Mesenchymal stem cell (in vitro differentiated cells and primary cell): Measurements from ENCODE around the gene STAM. TPM values are rescaled to one million over a fixed set of nuclear protein-coding genes. Genes with fewer than 3 reads are reported as not detected.

Experiments used
- DNase-seq: peaks from one replicate; pipeline ENCODE4 v3.0.0-alpha.2; 2013
- H2AFZ ChIP-seq: one replicate; pipeline ENCODE4 v1.6.1; 2013; ENCODE audit warnings: low read depth, mild to moderate bottlenecking, control low read depth, inconsistent platforms, low read length, moderate library complexity
- H2AK5ac ChIP-seq: 2 replicates; pipeline ENCODE4 v1.6.1; 2013; ENCODE audit warnings: low read length, moderate library complexity, mild to moderate bottlenecking, inconsistent platforms; ENCODE audit not compliant: severe bottlenecking
- H2BK120ac ChIP-seq: one replicate; pipeline ENCODE4 v1.6.1; 2013; ENCODE audit warnings: low read depth, mild to moderate bottlenecking, inconsistent platforms, low read length, moderate library complexity
- H2BK12ac ChIP-seq, 2 experiments: one replicate each; pipeline ENCODE4 v1.6.1; 2013; ENCODE audit warnings: inconsistent platforms in 2 of 2, low read length in 2 of 2, mild to moderate bottlenecking in 2 of 2, moderate library complexity in 2 of 2, control low read depth in 1 of 2
- H2BK15ac ChIP-seq: one replicate; pipeline ENCODE4 v1.6.1; 2013; ENCODE audit warnings: mild to moderate bottlenecking, low read depth, inconsistent platforms; ENCODE audit not compliant: poor library complexity, severe bottlenecking
- H2BK5ac ChIP-seq: 2 replicates; pipeline ENCODE4 v1.6.1; 2013; ENCODE audit warnings: low read depth, mild to moderate bottlenecking, low read length, control low read depth, inconsistent platforms; ENCODE audit not compliant: poor library complexity, severe bottlenecking
- H3K14ac ChIP-seq, 2 experiments: one replicate each; pipeline ENCODE4 v1.6.1; 2013; ENCODE audit warnings: inconsistent platforms in 2 of 2, low read length in 2 of 2, control low read depth in 1 of 2, mild to moderate bottlenecking in 1 of 2, moderate library complexity in 1 of 2
- H3K18ac ChIP-seq, 2 experiments: one replicate each; pipeline ENCODE4 v1.6.1; 2013; ENCODE audit warnings: inconsistent platforms in 2 of 2, low read length in 2 of 2, control low read depth in 1 of 2, low read depth in 1 of 2, mild to moderate bottlenecking in 1 of 2
- H3K23ac ChIP-seq, 2 experiments: one replicate each; pipeline ENCODE4 v1.6.1; 2013; ENCODE audit warnings: inconsistent platforms in 2 of 2, low read length in 2 of 2, mild to moderate bottlenecking in 2 of 2, moderate library complexity in 2 of 2, control low read depth in 1 of 2
- H3K27ac ChIP-seq: 2 replicates; pipeline ENCODE4 v1.5.1; 2013; ENCODE audit warnings: mild to moderate bottlenecking, moderate library complexity, low read length, control low read depth, inconsistent platforms; ENCODE audit not compliant: poor library complexity, severe bottlenecking
- H3K27me3 ChIP-seq, 2 experiments: 2 replicates each; pipeline versions ENCODE4 v1.6.1 to v1.7.0; 2013; ENCODE audit warnings: low read length in 2 of 2, mild to moderate bottlenecking in 2 of 2, moderate library complexity in 2 of 2, control low read depth in 1 of 2, inconsistent platforms in 1 of 2; ENCODE audit not compliant: control insufficient read depth in 1 of 2, insufficient read depth in 1 of 2
- H3K36me3 ChIP-seq, 2 experiments: 2 replicates each; pipeline versions ENCODE4 v1.6.1 to v1.7.0; 2013; ENCODE audit warnings: low read length in 2 of 2, control low read depth in 1 of 2, inconsistent platforms in 1 of 2, low read depth in 1 of 2, mild to moderate bottlenecking in 1 of 2; ENCODE audit not compliant: insufficient read depth in 2 of 2, control insufficient read depth in 1 of 2
- H3K4ac ChIP-seq, 2 experiments: one replicate each; pipeline ENCODE4 v1.6.1; 2013; ENCODE audit warnings: inconsistent platforms in 2 of 2, low read length in 2 of 2, mild to moderate bottlenecking in 2 of 2, moderate library complexity in 2 of 2, control low read depth in 1 of 2, low read depth in 1 of 2
- H3K4me1 ChIP-seq: 2 replicates; pipeline ENCODE4 v1.6.1; 2013; ENCODE audit warnings: low read depth, low read length, control low read depth; ENCODE audit not compliant: control insufficient read depth, insufficient read depth
- H3K4me2 ChIP-seq: 2 replicates; pipeline ENCODE4 v1.6.1; 2013; ENCODE audit warnings: low read length, mild to moderate bottlenecking, inconsistent platforms; ENCODE audit not compliant: poor library complexity, severe bottlenecking
- H3K4me3 ChIP-seq, 2 experiments: 2 replicates each; pipeline versions ENCODE4 v1.5.1 to v1.7.0; 2013; ENCODE audit warnings: low read length in 2 of 2, mild to moderate bottlenecking in 2 of 2, control low read depth in 1 of 2, low read depth in 1 of 2; ENCODE audit not compliant: insufficient read depth in 1 of 2
- H3K79me1 ChIP-seq: replicated peaks from 2 replicates; pipeline ENCODE4 v1.6.1; 2013; ENCODE audit warnings: mild to moderate bottlenecking, control low read depth, low read length, inconsistent platforms; ENCODE audit not compliant: poor library complexity, severe bottlenecking
- H3K9ac ChIP-seq: 2 replicates; pipeline ENCODE4 v1.7.0; 2013; ENCODE audit warnings: mild to moderate bottlenecking, low read length, moderate library complexity
- H3K9me3 ChIP-seq: 2 replicates; pipeline ENCODE4 v1.7.0; 2013; ENCODE audit warnings: mild to moderate bottlenecking, low read length; ENCODE audit not compliant: control insufficient read depth
- H4K8ac ChIP-seq: one replicate; pipeline ENCODE4 v1.6.1; 2013; ENCODE audit warnings: inconsistent platforms, mild to moderate bottlenecking, low read length, moderate library complexity
- H4K91ac ChIP-seq: one replicate; pipeline ENCODE4 v1.6.1; 2013; ENCODE audit warnings: mild to moderate bottlenecking, low read length, inconsistent platforms
- WGBS: methylation state at CpG from one replicate; pipeline ENCODE4 v1.1.7; 2013; ENCODE audit warnings: mixed read lengths; 5-methylcytosine and 5-hydroxymethylcytosine counted together
- polyA plus RNA-seq, 2 experiments: library from polyadenylated mRNA; stranded (reverse); fragments of 200-250 nt; gene quantifications; one replicate each; pipeline ENCODE4 v1.2.3, GENCODE V29; 2013

Gene STAM
- polyA plus RNA-seq (2013, experiment 1 of 2), result 27.5 TPM
- polyA plus RNA-seq (2013, experiment 2 of 2), result 26.7 TPM

DNA sequence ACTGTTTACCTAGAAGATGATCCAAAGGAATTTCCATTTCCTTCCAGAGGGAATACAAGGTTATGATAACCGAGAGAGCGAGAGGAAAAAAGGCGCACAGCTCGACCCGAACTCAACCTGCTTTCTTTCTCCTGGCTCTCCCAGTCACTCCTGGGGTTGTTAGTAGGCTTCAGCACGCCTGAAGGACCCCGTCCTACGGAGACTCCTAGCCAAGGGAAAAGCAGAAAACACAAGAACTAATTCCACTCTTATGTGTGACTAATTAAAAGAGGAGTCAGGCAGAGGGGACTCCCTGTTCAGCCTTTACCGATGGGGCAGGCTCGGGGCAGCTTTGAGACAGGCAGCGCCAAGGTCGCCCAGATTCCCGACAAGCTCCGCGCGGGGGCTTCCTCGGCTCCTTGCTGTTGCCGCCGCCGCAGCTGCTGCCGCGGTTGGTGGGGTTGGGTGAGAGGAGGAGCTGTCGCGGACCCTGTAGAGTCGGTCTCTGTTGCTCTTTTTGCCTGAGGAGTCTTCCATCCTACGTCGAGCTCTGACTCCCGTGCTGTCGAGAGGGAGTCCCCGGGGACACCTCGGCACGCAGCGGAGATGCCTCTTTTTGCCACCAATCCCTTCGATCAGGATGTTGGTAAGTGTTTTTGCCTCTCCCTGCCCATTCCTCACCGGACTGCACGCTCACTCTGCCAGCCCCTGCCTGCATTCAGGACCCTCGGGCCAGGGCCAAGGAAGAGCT lies at the start of gene STAM:
STAM (plus strand) TSS at position 397 of the 730 bp plus-strand sequence; CDS start at position 586, 189 bp downstream.
- H3K14ac ChIP-seq, result peak within 1 kb of the TSS in 1 of 2 experiments; percentile 82
- peaks cover 4% of the 10 kb centered on the region for H3K79me1 ChIP-seq
- peak within 1 kb of the TSS; percentile 96 for H3K27ac ChIP-seq
- H3K36me3 ChIP-seq, result peaks cover 0 to 4% of the 10 kb centered on the region in 2 experiments
- H2BK15ac ChIP-seq, result no peak within 1 kb of the TSS
- peak within 1 kb of the TSS; percentile 55 to 75 for H3K18ac ChIP-seq
- H3K27me3 ChIP-seq, result no peaks in the 10 kb centered on the region
- no peaks in the 10 kb centered on the region for H3K9me3 ChIP-seq
- H2AFZ ChIP-seq, result peak within 1 kb of the TSS; percentile 66
- under 1% methylated on average over 34 of the region's 37 CpGs for WGBS
- H2AK5ac ChIP-seq, result no peak within 1 kb of the TSS
- peak within 1 kb of the TSS; percentile 62 for H4K8ac ChIP-seq
- peak within 1 kb of the TSS in 1 of 2 experiments; percentile 61 for H2BK12ac ChIP-seq
- H3K23ac ChIP-seq, result peak within 1 kb of the TSS in 1 of 2 experiments; percentile 37
- H4K91ac ChIP-seq, result peak within 1 kb of the TSS; percentile 73
- H2BK120ac ChIP-seq, result peak within 1 kb of the TSS; percentile 56
- peak; percentile 96 for DNase-seq
- peak within 1 kb of the TSS; percentile 99 for H3K9ac ChIP-seq
- H3K4me3 ChIP-seq, result peak within 1 kb of the TSS; percentile 88 to 96
- peaks cover 4% of the 10 kb centered on the region for H3K4me1 ChIP-seq
- H3K4me2 ChIP-seq, result peak within 1 kb of the TSS; percentile 76
- H3K4ac ChIP-seq, result peak within 1 kb of the TSS; percentile 7 to 62
- peak within 1 kb of the TSS; percentile 97 for H2BK5ac ChIP-seq

- H4K8ac ChIP-seq, result no peak overlapping the region
These were observed 46.6 kb upstream of the STAM start for GRCh38 chr10:17597386-17597785.

DNA sequence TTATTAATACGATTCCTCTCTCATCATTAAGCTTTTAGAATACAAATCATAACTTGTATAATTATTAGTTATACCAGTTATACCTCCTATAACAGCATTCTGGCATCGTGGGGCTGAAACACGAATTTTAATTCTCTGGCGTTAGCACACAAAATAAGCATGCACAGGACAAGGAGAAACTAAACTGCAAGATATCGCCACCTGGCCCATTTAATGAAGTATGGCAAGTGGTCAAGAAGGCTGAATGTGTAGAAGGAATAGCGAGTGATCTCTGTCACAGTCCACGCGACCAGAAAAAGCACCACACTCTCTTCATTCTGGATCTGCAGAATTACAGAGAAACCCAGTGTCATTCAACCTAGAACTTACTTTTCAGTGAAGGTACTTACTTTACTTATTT lies 44.9 kb upstream of the STAM start:
- H3K36me3 ChIP-seq, result peaks cover 0 to 2% of the 10 kb centered on the region in 2 experiments
- no peak overlapping the region for H3K4ac ChIP-seq
- no peak overlapping the region for H2BK120ac ChIP-seq
- H3K4me2 ChIP-seq, result no peak overlapping the region
- H2BK12ac ChIP-seq, result no peak overlapping the region
- no peak overlapping the region for H3K23ac ChIP-seq
- H3K27me3 ChIP-seq, result no peaks in the 10 kb centered on the region
- no peak overlapping the region for H2AFZ ChIP-seq
- H3K9me3 ChIP-seq, result no peaks in the 10 kb centered on the region
- peaks cover 4% of the 10 kb centered on the region for H3K79me1 ChIP-seq
- no peak overlapping the region for H3K9ac ChIP-seq
- no peak overlapping the region for H3K4me3 ChIP-seq
- no peak overlapping the region for H4K91ac ChIP-seq
- H2BK5ac ChIP-seq, result no peak overlapping the region
- DNase-seq, result peak; percentile 36
- H4K8ac ChIP-seq, result no peak overlapping the region
- H3K4me1 ChIP-seq, result no peaks in the 10 kb centered on the region
- H3K14ac ChIP-seq, result no peak overlapping the region
- no peak overlapping the region for H3K18ac ChIP-seq
- 94% methylated on average over 5 of the region's 8 CpGs for WGBS
- H3K27ac ChIP-seq, result no peak overlapping the region
- H2BK15ac ChIP-seq, result no peak overlapping the region
- H2AK5ac ChIP-seq, result no peak overlapping the region

More at GRCh38 chr10:17597386-17597785, 46.6 kb upstream of the STAM start:
- Histone ChIP-seq H4K91ac (no peak overlapping the region), H2BK15ac (no peak overlapping the region), H2AK5ac (no peak overlapping the region), H3K9ac (no peak overlapping the region), H3K4me1 (no peaks in the 10 kb centered on the region), H3K4me2 (no peak overlapping the region), H3K14ac (no peak overlapping the region), H3K23ac (no peak overlapping the region), H2BK120ac (no peak overlapping the region), H3K27ac (no peak overlapping the region), H2AFZ (no peak overlapping the region), H3K27me3 (no peaks in the 10 kb centered on the region), H2BK5ac (no peak overlapping the region), H3K36me3 (no peaks in the 10 kb centered on the region), H3K18ac (no peak overlapping the region), H2BK12ac (no peak overlapping the region), H3K79me1 (peaks cover 4% of the 10 kb centered on the region), H3K9me3 (no peaks in the 10 kb centered on the region), H3K4ac (no peak overlapping the region), H3K4me3 (no peak overlapping the region)
- no peak for DNase-seq
- 88% methylated on average over 3 of the region's 3 CpGs for WGBS

DNA sequence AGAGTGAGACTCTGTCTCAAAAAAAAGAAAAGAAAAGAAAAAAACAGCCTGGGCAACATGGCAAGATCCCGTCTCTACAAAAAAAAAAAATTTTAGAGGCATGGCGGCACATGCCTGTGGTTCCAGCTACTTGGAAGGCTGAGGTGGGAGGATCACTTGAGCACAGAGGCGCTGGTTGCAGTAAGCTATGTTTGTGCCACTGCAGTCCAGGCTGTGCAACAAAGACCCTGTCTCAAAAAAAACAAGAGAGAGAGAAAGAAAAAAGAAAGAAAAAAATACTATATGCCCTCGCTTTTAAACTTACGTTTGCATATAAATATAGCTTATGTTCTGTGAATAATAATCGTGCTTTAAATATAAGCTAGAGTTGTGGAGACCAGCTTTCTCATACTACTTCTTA lies 38.0 kb upstream of the STAM start:
- no peak overlapping the region for H2BK15ac ChIP-seq
- H3K4me3 ChIP-seq, result no peak overlapping the region
- 99% methylated on average over 2 of the region's 6 CpGs for WGBS
- no peak overlapping the region for H3K9ac ChIP-seq
- no peak overlapping the region for H3K4ac ChIP-seq
- H3K36me3 ChIP-seq, result peaks cover 0 to 2% of the 10 kb centered on the region in 2 experiments
- H3K4me2 ChIP-seq, result no peak overlapping the region
- no peak overlapping the region for H3K14ac ChIP-seq
- no peak overlapping the region for H2AK5ac ChIP-seq
- DNase-seq, result no peak
- no peak overlapping the region for H2BK120ac ChIP-seq
- no peak overlapping the region for H3K18ac ChIP-seq
- no peak overlapping the region for H2BK5ac ChIP-seq
- no peaks in the 10 kb centered on the region for H3K4me1 ChIP-seq
- no peak overlapping the region for H2BK12ac ChIP-seq
- H4K91ac ChIP-seq, result no peak overlapping the region
- peaks cover 14% of the 10 kb centered on the region for H3K79me1 ChIP-seq
- H3K9me3 ChIP-seq, result no peaks in the 10 kb centered on the region
- H3K27ac ChIP-seq, result no peak overlapping the region
- no peaks in the 10 kb centered on the region for H3K27me3 ChIP-seq
- H4K8ac ChIP-seq, result no peak overlapping the region
- H3K23ac ChIP-seq, result no peak overlapping the region
- no peak overlapping the region for H2AFZ ChIP-seq
